ENCODE data around the gene TLX2. TPM values are rescaled to one million over a fixed set of nuclear protein-coding genes. Genes with fewer than 3 reads are reported as not detected.

The TLX2 gene
- total and polyA plus RNA-seq, 2 of the 13 experiments (the other 11 are each of a cell fraction or from before 2014, with no cell fraction given), result 0.05 to 0.20 TPM

DNA sequence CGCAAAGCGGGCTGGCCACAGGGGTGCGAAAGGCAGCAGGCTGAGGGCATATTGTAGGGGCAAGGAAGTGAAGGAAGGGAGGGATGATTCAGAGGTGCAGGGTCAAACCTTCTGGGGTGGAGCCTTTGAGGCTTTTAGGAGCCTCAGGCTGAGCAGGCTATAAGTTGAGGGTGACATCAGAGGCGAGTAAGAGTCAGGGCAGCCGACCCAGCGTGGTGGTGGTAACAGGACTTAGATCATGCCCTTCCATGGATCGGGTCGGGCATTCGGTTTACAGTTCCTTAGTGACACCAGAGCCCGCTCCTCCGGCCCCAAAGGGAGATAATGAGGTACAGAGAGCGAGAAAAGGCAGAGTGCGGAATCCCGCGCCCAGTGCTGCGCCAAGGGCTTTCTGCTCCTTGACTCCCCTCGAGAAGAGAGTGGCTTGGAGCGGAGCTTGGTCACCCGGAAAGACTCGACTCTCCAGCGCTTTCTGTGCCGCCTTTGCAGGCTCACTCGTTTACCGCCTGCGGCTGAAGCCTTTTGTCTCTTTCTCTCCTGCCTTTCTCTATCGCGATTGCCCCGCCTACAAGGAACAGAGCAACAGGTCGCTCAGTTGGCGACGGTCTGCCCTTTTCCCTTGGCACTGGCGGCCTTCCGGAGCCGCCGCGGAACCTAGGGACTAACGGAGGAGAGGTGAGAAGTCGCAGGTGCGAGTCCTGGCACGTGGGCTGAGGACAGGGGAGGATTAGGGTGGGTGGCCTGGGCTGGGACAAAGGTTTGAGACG lies 15.6 kb upstream of the TLX2 start (continued):
- no peak for TF ChIP-seq RCOR2 (CRISPR knock-in tag; IDR thresholded peaks at IDR 0.05)
- 0 out of 2 replicates have a peak, but pooled peaks have one; percentile 36 for TF ChIP-seq ZNF430 (CRISPR knock-in tag; IDR thresholded peaks at IDR 0.05)
- no peak for TF ChIP-seq ZNF556 (CRISPR knock-in tag; IDR thresholded peaks at IDR 0.05; ENCODE audit: borderline replicate concordance)
- TF ChIP-seq, protein P1, sequence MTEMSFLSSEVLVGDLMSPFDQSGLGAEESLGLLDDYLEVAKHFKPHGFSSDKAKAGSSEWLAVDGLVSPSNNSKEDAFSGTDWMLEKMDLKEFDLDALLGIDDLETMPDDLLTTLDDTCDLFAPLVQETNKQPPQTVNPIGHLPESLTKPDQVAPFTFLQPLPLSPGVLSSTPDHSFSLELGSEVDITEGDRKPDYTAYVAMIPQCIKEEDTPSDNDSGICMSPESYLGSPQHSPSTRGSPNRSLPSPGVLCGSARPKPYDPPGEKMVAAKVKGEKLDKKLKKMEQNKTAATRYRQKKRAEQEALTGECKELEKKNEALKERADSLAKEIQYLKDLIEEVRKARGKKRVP (CRISPR knock-in tag; IDR thresholded peaks at IDR 0.05), result no peak
- no peak for TF ChIP-seq ZNF441 (CRISPR knock-in tag; IDR thresholded peaks at IDR 0.05; ENCODE audit: borderline replicate concordance)
- TF ChIP-seq NFIC (IDR thresholded peaks at IDR 0.05; ENCODE audit: low read length), result no peak
- TF ChIP-seq MTA1 (CRISPR knock-in tag; IDR thresholded peaks at IDR 0.05; ENCODE audit: borderline replicate concordance), result 0 out of 2 replicates have a peak, but pooled peaks have one; percentile 2
- TF ChIP-seq ZNF558 (CRISPR knock-in tag; IDR thresholded peaks at IDR 0.05; ENCODE audit: borderline replicate concordance), result no peak
- no peak for TF ChIP-seq KDM4B (CRISPR knock-in tag; IDR thresholded peaks at IDR 0.05)
- TF ChIP-seq ZNF335 (CRISPR knock-in tag; IDR thresholded peaks at IDR 0.05), result no peak
- TF ChIP-seq GTF3A (CRISPR knock-in tag; conservative IDR thresholded peaks at IDR 0.05), result no peak
- no peak for TF ChIP-seq ZNF614 (CRISPR knock-in tag; IDR thresholded peaks at IDR 0.05; ENCODE audit: borderline replicate concordance)
- 0 out of 2 replicates have a peak, but pooled peaks have one; percentile 8 for TF ChIP-seq MYC (CRISPR knock-in tag; IDR thresholded peaks at IDR 0.05; ENCODE audit: borderline replicate concordance)
- no peak for TF ChIP-seq TCF7L2 (IDR thresholded peaks at IDR 0.05; ENCODE audit: low read depth, low read length)
- TF ChIP-seq POLR2G (IDR thresholded peaks at IDR 0.05; ENCODE audit: low read depth, low read length), result 0 out of 2 replicates have a peak, but pooled peaks have one; percentile 24
- TF ChIP-seq, protein P2, sequence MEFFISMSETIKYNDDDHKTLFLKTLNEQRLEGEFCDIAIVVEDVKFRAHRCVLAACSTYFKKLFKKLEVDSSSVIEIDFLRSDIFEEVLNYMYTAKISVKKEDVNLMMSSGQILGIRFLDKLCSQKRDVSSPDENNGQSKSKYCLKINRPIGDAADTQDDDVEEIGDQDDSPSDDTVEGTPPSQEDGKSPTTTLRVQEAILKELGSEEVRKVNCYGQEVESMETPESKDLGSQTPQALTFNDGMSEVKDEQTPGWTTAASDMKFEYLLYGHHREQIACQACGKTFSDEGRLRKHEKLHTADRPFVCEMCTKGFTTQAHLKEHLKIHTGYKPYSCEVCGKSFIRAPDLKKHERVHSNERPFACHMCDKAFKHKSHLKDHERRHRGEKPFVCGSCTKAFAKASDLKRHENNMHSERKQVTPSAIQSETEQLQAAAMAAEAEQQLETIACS (CRISPR knock-in tag; IDR thresholded peaks at IDR 0.05), result no peak
- 0 out of 2 replicates have a peak, but pooled peaks have one; percentile 2 for TF ChIP-seq PAXIP1 (CRISPR knock-in tag; conservative IDR thresholded peaks at IDR 0.05)
- peak; percentile 64; the same call in 1 of the 2 replicates for TF ChIP-seq PAF1 (CRISPR knock-in tag; IDR thresholded peaks at IDR 0.05)
- TF ChIP-seq PRMT3 (CRISPR knock-in tag; IDR thresholded peaks at IDR 0.05; ENCODE audit: borderline replicate concordance, low read depth), result no peak
- no peak for TF ChIP-seq DR1 (CRISPR knock-in tag; IDR thresholded peaks at IDR 0.05)
- no peak for TF ChIP-seq ATF7-NPFF (CRISPR knock-in tag; IDR thresholded peaks at IDR 0.05; ENCODE audit: low read depth)
- no peak for TF ChIP-seq ZNF44 (CRISPR knock-in tag; IDR thresholded peaks at IDR 0.05)
- TF ChIP-seq TGIF2 (CRISPR knock-in tag; IDR thresholded peaks at IDR 0.05), result peak; percentile 58; the same call in 1 of the 2 replicates
- TF ChIP-seq NFE2 (CRISPR knock-in tag; IDR thresholded peaks at IDR 0.05), result no peak
- no peak for TF ChIP-seq ZNF317 (CRISPR knock-in tag; IDR thresholded peaks at IDR 0.05)

All from HepG2 (cell line).